ENCODE data around the gene KDM4C. TPM values are rescaled to one million over a fixed set of nuclear protein-coding genes. Genes with fewer than 3 reads are reported as not detected.

The KDM4C gene
- total RNA-seq, 2 donors from 2014 or later: 26.1 to 47.8 TPM

DNA sequence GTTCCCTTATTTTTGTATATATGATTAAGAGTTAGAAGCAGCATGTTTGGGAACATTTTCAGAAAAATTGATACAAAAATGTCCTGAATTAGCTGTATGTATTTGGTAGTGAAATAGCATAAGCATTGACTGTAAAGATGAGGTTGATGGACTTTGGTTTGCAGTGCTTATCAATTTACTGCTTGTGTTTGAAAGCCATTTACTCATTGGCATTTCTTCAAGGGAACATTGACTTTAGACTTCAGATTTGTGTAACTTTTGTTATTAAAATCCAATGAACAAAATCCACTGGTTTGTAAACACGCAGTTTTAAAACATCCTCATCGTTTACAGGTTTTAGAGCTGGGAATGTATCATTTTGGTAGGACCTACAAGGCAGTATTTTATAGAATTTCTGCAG is 61.3 kb downstream of the KDM4C start:
- Histone ChIP-seq H3K27ac (no peak overlapping the region), H3K36me3 (no peaks in the 10 kb centered on the region), H3K4me3 (no peak overlapping the region), H3K9me3 (no peaks in the 10 kb centered on the region), H3K4me1 (ENCODE audit: control insufficient read depth in 1 of 2, low read depth in 2 of 2) (no peaks in the 10 kb centered on the region), H3K27me3 (replicated peaks; ENCODE audit: insufficient read depth) (no peaks in the 10 kb centered on the region)
- TF ChIP-seq, protein P1, sequence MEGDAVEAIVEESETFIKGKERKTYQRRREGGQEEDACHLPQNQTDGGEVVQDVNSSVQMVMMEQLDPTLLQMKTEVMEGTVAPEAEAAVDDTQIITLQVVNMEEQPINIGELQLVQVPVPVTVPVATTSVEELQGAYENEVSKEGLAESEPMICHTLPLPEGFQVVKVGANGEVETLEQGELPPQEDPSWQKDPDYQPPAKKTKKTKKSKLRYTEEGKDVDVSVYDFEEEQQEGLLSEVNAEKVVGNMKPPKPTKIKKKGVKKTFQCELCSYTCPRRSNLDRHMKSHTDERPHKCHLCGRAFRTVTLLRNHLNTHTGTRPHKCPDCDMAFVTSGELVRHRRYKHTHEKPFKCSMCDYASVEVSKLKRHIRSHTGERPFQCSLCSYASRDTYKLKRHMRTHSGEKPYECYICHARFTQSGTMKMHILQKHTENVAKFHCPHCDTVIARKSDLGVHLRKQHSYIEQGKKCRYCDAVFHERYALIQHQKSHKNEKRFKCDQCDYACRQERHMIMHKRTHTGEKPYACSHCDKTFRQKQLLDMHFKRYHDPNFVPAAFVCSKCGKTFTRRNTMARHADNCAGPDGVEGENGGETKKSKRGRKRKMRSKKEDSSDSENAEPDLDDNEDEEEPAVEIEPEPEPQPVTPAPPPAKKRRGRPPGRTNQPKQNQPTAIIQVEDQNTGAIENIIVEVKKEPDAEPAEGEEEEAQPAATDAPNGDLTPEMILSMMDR (IDR thresholded peaks at IDR 0.05): no peak
- DNase-seq (ENCODE audit: low spot score) (no peak), ATAC-seq (ENCODE audit: insufficient number of reproducible peaks, low FRiP score, low read depth) (no peak)

DNA sequence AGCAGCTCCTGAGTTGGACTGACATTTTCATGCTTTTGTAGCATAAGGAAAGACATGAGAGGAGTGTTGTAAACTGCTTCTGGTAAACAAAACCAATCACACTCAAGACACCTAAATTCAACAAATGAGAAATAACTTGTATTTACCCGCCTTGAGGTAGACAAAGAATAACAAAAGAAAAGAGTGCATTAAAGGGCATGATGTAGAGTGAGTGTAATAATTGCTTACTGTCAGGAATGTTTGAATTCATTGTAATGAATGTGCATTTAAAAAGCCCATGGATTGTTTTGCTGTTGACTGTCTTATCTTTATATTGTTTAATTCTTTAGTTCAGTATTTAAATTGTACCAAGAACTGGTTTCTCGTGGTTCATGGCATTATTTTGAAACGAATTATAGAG is 61.8 kb downstream of the KDM4C start:
- no peak overlapping the region for H3K27ac ChIP-seq
- ATAC-seq (ENCODE audit: insufficient number of reproducible peaks, low FRiP score, low read depth): no peak
- H3K9me3 ChIP-seq: no peaks in the 10 kb centered on the region
- H3K27me3 ChIP-seq (replicated peaks; ENCODE audit: insufficient read depth): no peaks in the 10 kb centered on the region
- no peak for DNase-seq (ENCODE audit: low spot score)
- no peak overlapping the region for H3K4me3 ChIP-seq
- H3K36me3 ChIP-seq: no peaks in the 10 kb centered on the region
- no peaks in the 10 kb centered on the region for H3K4me1 ChIP-seq (ENCODE audit: control insufficient read depth in 1 of 2, low read depth in 2 of 2)
- TF ChIP-seq, protein P1 (IDR thresholded peaks at IDR 0.05): no peak

GRCh38 chr9:6822696-6823095 is 64.9 kb downstream of the KDM4C start:
- TF ChIP-seq, protein P1 (IDR thresholded peaks at IDR 0.05): no peak
- ATAC-seq (ENCODE audit: insufficient number of reproducible peaks, low FRiP score, low read depth): no peak
- DNase-seq (ENCODE audit: low spot score): no peak
- no peaks in the 10 kb centered on the region for H3K9me3 ChIP-seq
- no peaks in the 10 kb centered on the region for H3K27me3 ChIP-seq (replicated peaks; ENCODE audit: insufficient read depth)
- no peaks in the 10 kb centered on the region for H3K4me1 ChIP-seq (ENCODE audit: control insufficient read depth in 1 of 2, low read depth in 2 of 2)
- H3K27ac ChIP-seq: no peak overlapping the region
- H3K36me3 ChIP-seq: no peaks in the 10 kb centered on the region
- no peak overlapping the region for H3K4me3 ChIP-seq

DNA sequence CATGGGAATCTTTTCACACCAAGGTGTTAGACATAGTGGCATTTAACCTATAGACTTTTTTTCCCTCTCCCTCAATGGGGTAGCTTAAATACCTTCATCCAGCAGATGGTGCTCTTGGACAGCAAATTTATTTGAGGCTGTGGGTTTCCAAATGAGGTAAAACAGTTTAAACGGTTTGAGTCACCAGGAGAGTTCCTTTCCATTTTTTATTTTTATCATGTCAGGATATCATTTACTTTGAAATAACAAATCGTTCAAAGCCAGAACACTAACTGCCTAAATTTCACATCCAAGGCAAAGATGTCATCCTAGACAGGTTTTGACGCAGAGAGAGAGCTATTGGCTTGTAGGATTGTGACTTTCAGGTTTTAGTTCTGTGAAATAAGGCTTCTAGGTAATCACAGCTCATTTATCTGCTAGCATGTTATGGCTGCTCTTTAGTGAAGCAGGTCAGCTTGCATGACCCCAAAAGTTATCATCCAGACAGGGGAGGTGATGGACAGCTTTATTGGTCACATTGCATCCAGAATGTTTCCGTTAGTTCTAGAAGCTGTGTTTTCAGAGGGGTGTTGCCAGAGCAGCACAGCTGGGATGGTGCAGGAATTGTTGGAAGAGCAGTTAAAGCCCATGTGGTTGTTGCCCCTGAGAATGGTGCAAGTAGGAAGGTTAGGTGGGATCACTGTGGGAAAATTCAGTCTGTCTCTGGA is 69.8 kb downstream of the KDM4C start:
- H3K27me3 ChIP-seq (replicated peaks; ENCODE audit: insufficient read depth): no peaks in the 10 kb centered on the region
- H3K27ac ChIP-seq: no peak overlapping the region
- no peak overlapping the region for H3K4me3 ChIP-seq
- H3K9me3 ChIP-seq: no peaks in the 10 kb centered on the region
- DNase-seq (ENCODE audit: low spot score) (no peak), ATAC-seq (ENCODE audit: insufficient number of reproducible peaks, low FRiP score, low read depth) (no peak)
- TF ChIP-seq, protein P1 (IDR thresholded peaks at IDR 0.05): peak; percentile 33
- no peaks in the 10 kb centered on the region for H3K4me1 ChIP-seq (ENCODE audit: control insufficient read depth in 1 of 2, low read depth in 2 of 2)
- no peaks in the 10 kb centered on the region for H3K36me3 ChIP-seq

GRCh38 chr9:6829027-6829426 is 71.3 kb downstream of the KDM4C start:
- no peak for DNase-seq (ENCODE audit: low spot score)
- H3K4me1 ChIP-seq (ENCODE audit: control insufficient read depth in 1 of 2, low read depth in 2 of 2): no peaks in the 10 kb centered on the region
- H3K27me3 ChIP-seq (replicated peaks; ENCODE audit: insufficient read depth): no peaks in the 10 kb centered on the region
- ATAC-seq (ENCODE audit: insufficient number of reproducible peaks, low FRiP score, low read depth): no peak
- no peaks in the 10 kb centered on the region for H3K9me3 ChIP-seq
- no peaks in the 10 kb centered on the region for H3K36me3 ChIP-seq
- H3K27ac ChIP-seq: no peak overlapping the region
- TF ChIP-seq, protein P1 (IDR thresholded peaks at IDR 0.05): no peak
- H3K4me3 ChIP-seq: no peak overlapping the region

All from thoracic aorta (tissue), 2 donors.